A172 (cell line): ENCODE data around the gene SPATA21. TPM values are rescaled to one million over a fixed set of nuclear protein-coding genes. Genes with fewer than 3 reads are reported as not detected.

Experiments used
- DNase-seq: peaks from one replicate; pipeline ENCODE4 v3.0.0-alpha.2; 2015; ENCODE audit warnings: low spot score
- total RNA-seq: library from RNA; depleted of rRNA; stranded (reverse); fragments of >200 nt; shearing (Covaris generic); gene quantifications from 2 replicates; pipeline ENCODE4 v1.2.3, GENCODE V29; 2014

Gene SPATA21
- total RNA-seq, 1 experiment from 2014 or later: not detected

DNA sequence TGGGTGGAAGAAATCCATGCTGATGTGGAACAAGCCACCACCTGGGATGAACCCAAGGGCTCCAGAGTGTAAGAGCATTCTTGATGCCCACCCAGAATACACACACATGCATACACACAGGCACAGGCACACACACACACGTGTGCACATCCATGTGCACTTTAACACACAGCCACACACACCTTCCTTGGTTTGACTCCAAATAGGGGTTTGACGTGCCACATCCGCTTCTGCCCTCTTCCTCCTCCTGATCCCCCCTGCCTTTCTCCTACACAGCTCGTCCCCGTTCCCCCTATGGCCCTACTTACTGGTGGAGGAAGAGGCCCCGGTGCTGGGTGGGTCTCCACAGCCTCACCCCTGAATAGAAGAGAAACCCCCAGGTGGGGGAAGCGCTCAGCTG lies 16.0 kb downstream of the SPATA21 start:
- no peak for DNase-seq

DNA sequence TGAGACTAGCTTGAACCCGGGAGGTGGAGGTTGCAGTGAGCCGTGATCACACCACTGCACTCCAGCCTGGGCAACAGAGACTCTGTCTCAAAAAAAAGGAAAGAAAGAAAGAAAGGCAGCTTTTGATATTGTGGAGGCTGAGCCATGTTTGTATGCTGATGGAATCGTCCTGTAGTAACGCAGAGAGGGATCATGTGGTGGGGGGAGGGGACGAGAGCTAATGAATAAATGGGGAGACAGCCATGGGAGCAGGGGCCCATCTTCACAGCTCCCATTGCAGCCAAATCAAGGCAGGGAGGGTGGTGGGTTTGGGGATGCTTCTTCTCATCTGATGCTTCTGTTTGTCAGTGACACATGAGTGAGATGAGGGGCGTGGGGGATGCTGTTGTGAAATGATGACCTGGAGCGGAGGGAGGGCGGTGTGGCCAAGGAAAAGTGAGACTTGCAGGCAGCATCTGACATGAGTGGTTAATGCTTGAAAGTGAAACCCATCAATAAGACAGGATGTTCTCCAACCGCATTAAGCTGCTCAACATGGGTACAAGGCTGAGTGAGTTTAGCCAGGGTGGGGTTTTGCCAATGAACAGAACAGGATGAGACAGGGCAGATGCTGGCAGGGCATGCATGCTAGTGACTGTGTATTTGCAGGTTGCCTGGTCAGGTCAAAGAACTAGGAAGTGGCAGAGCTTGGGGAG lies 16.7 kb downstream of the SPATA21 start:
- no peak for DNase-seq

DNA sequence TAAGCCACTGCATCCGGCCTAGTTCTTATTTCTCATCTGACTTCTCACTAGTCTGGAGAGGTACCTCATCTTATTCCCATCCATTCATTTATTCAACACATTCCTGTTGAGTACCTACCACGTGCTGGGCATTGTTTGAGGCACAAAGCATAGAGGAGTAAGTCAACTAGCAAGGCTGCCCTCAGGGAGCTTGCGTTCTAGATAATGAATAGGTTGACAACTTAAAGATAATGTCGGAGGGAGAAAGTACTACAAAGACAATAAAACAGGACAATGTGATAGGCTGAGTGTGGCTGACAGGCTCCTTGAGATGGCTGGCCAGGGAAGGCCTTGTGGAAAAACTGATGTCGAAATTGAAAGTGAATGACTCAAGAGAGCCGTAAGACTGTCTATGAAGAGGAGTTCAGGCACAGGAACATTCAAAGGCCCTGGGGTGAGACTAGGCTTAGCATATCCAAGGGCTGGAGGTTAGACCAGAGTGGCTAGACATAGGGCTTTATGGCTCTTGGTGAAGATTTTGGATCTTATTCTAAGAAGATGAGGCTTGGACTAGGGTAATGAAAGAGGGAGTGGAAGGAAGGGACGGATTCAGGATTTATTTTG lies 18.3 kb downstream of the SPATA21 start:
- no peak for DNase-seq

- DNase-seq: no peak
These were observed 24.0 kb downstream of the SPATA21 start for GRCh38 chr1:16413191-16413590.

DNA sequence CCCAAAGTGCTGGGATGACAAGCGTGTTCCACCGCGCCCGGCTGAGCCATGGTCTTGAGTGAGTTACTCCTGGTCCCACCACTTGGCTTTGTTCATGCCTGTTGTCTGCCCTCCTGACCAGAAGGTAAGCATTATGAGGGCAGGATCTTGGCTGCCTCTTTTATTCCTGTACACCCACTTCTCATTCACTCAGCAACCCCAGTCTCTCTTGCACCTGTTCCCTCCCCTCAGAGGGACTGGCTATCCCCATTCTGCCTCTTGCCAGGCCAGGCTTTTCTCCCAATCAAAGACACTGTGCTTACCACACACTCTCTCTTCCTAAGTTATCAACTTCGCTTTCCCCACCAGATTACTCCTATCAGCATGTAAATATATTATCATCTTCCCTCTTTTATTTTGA lies 26.4 kb downstream of the SPATA21 start:
- no peak for DNase-seq

GRCh38 chr1:16409536-16410152 lies 27.6 kb downstream of the SPATA21 start:
- DNase-seq: no peak

GRCh38 chr1:16406868-16407267 lies 30.4 kb downstream of the SPATA21 start:
- no peak for DNase-seq

- DNase-seq: no peak
These were observed 31.8 kb downstream of the SPATA21 start for GRCh38 chr1:16405441-16405840.

DNA sequence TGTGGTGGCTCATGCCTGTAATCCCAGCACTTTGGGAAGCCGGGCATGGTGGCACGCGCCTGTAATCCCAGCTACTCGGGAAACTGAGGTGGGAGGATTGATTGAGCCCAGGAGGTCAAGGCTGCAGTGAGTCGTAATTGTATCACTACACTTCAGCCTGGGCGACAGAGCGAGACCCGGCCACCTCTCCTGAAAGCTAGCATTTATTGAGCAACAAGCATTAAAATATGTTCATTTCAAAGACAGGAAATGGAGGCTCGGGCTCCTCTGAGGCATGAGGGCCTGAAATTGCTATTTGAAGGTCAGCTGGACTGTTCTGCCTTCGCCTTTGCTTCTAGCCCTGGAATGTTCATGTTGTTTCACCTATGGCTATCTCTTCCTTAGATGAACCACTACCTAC lies 34.5 kb downstream of the SPATA21 start:
- DNase-seq: no peak

DNA sequence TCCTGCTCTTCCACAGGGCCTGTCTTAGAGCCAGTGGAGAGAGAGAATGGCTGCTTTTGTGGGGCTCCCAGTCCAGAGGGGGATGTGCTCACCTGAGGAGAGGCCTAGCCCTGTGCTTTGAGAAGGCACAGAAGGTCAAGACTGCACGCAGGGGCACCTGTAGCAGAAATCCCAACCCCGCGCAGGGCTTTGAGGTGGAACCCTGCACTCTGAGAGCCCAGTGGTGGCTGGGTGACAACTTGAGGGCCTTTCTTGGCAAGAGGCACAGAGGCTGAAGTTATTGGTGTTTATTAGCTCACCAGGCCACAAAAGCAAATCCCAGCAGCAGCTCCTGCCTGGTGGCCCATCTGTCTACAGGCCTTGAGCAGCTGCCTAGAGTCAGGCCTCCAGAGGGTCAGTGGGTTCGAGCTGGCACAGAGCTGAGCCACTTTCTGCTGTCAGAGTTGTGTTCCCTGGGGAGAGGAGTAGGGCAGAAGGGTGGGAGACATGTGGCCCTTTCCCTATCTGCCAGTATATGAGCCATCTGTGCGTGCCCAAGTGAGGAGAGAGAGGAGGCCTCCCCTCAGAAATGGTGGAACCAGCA lies 38.8 kb downstream of the SPATA21 start:
- DNase-seq: no peak

GRCh38 chr1:16397120-16397519 lies 40.1 kb downstream of the SPATA21 start:
- no peak for DNase-seq

DNA sequence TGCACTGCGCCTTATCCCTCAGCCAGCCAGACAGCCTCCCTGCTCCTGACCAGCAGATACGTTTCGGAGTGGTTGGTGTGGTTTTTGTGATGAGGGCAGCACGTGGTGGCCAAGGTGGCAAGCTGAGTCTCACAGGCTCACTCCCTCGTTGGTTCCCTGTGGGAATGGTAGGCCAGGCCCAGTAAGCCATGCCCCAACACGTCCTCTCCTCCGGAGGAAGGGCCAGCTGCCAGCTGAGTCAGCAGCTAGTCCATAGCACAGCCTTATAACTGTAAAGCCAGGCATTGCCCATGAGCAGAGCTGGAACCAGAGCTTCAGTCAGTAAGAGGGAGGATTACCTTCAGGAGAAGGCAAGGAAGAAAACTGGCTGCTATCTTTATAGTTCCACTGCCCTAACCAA lies 40.6 kb downstream of the SPATA21 start:
- DNase-seq: peak; percentile 53

- DNase-seq: no peak
These were observed 42.2 kb downstream of the SPATA21 start for GRCh38 chr1:16394977-16395376.

GRCh38 chr1:16393570-16394521 lies 43.4 kb downstream of the SPATA21 start:
- DNase-seq: no peak

- no peak for DNase-seq
These were observed 44.3 kb downstream of the SPATA21 start for GRCh38 chr1:16392740-16393569.

- no peak for DNase-seq
These were observed 45.8 kb downstream of the SPATA21 start for GRCh38 chr1:16391411-16391810.

GRCh38 chr1:16387201-16388188 lies 49.7 kb downstream of the SPATA21 start:
- DNase-seq: no peak

GRCh38 chr1:16386454-16387113 lies 50.6 kb downstream of the SPATA21 start:
- DNase-seq: peak; percentile 90
